GM21528 (cell line): ENCODE data around the gene ATP5F1D.
A peak's percentile ranks its signal among the peaks of the same experiment; 100 is the strongest.

Source experiments
- ATAC-seq: cut with Tn5 transposase; IDR thresholded peaks from one replicate; pipeline ENCODE4 v1.9.1; 2021; ENCODE audit warnings: mild to moderate bottlenecking, moderate library complexity; ENCODE audit not compliant: unreplicated experiment, low FRiP score

The ATP5F1D gene

GRCh38 chr19:1231729-1232637 is 9.6 kb upstream of the ATP5F1D start:
- ATAC-seq: no peak

- no peak for ATAC-seq
Measured at GRCh38 chr19:1232652-1233072, 8.9 kb upstream of the ATP5F1D start.

GRCh38 chr19:1233115-1233667 is 8.4 kb upstream of the ATP5F1D start:
- no peak for ATAC-seq

DNA sequence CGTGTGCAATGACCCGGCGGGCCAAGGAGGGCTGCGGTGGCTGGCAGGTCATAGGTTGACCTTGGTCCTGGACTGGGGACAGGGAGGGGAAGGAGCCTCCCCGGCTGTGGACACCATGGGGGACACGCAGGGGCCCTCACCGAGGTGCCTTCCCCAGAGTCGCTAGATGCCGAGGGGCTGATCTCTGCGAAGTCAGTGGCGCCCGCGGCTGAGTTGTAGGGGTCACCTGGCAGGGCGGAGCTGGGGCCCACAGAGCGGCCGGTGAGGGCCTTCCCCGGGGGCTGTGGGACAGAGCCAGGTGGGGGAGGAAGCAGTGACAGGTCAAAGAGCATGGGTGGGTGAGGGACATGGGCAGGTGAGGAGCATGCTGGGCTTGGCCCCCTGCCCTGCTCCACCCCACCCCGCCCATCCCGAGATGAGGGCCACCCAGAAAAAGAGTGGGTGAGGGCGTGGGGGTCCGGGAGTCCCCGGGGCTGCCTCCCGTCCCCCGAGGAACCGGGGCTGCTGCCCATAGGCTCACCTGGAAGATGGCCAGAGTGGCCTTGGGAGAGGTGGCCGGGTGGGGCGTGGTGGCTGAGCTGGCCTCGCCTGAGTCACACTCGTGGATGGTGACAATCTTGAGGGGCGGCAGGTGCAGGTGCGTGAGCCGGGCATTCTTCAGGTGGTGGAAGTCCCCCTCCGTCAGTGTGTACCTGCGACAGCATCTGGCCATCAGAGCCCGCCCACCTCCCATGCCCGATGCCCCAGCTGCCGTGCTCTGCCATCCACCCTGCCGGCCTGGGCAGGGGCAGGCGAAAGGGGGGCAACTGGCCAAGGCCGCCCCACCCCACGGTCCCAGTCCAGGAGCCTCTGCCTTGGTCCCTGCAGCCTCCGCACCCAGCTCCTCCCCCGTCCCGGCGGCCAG is 7.2 kb upstream of the ATP5F1D start:
- ATAC-seq: no peak

- no peak for ATAC-seq
Measured at GRCh38 chr19:1234955-1235380, 6.6 kb upstream of the ATP5F1D start.

DNA sequence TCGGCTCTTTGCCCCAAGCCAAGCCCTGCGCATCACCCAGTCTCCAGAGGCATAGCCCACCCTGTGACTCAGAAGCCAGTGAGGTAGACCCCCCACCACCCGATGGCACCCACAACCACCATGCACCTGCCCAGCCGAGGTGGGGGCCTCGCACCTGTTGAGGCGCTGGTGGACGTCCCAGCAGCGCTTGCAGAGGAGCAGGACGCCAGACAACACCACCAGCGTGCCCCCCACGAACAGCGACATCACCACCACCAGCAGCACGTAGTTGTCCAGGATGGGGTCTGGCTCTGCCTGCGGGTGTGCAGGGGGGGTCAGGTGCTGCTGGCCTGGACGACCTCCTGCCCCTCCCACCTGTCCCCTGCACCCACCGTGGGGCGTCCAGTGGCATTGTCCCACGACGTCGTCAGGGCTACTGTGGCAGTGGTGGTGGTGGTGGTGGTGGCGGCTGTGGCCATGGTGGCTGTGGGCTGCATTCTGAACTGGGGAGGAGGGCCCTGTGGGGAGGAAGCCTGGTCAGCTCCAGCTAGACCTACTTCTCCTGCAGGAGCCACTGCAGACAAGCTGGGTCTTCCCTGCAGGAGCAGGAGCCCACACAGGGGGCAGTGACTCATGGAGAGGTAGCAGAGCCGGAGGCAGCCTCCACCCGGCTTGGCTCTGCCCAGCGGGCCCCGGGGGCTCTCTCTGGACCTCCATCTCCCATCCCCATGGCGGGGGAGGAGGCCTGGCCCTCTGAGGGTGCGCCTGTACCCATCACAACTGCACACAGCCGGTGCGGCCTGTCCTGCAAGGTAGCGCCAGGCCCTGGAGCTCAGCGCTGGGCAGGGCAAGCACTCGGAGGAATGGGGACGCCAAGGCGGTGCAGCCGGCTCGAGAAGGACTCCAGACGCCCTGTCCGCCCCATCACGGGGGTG is 5.7 kb upstream of the ATP5F1D start:
- no peak for ATAC-seq

GRCh38 chr19:1236576-1236975 is 5.0 kb upstream of the ATP5F1D start:
- no peak for ATAC-seq

GRCh38 chr19:1237027-1237659 is 4.4 kb upstream of the ATP5F1D start:
- ATAC-seq: no peak

DNA sequence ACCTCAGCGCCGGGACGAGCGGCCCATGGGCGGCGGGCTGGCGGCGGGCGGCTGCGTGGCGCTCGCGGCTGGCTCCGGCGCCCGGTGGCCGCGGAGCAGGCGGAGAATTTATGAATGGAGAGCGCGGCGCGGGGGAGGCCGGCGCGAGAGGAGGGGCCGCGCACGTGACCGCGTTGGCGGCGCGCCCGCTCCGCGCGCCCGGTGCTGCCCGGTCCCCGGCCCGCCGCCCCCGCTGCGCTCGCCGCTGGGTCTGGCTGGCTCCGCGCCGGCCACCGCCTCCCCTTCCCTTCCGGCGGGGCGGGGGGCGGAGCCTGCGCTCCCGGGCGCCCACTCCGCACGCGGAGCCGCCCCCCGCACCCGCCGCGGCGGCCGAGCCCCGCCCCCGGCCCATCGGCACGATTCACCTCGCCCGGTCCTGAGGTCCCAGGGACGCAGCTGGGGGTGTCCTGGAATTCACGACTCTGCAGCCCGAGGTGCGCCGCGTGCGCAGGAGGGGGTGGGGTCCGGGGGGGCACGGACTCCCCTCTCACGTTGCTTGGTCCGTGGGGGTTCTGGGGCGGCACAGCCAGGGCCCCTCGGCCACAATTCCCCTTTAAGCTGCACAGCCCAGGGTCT is 3.7 kb upstream of the ATP5F1D start, which contains the start of gene CBARP:
Gene CBARP, minus strand, starts transcription at position 252 of the 615 bp plus-strand sequence. CDS start 1,905 bp downstream, outside the sequence.
- no peak for ATAC-seq

GRCh38 chr19:1238369-1239303 is 2.9 kb upstream of the ATP5F1D start:
- no peak for ATAC-seq

- no peak for ATAC-seq
Measured at GRCh38 chr19:1239420-1239795, 2.1 kb upstream of the ATP5F1D start.

DNA sequence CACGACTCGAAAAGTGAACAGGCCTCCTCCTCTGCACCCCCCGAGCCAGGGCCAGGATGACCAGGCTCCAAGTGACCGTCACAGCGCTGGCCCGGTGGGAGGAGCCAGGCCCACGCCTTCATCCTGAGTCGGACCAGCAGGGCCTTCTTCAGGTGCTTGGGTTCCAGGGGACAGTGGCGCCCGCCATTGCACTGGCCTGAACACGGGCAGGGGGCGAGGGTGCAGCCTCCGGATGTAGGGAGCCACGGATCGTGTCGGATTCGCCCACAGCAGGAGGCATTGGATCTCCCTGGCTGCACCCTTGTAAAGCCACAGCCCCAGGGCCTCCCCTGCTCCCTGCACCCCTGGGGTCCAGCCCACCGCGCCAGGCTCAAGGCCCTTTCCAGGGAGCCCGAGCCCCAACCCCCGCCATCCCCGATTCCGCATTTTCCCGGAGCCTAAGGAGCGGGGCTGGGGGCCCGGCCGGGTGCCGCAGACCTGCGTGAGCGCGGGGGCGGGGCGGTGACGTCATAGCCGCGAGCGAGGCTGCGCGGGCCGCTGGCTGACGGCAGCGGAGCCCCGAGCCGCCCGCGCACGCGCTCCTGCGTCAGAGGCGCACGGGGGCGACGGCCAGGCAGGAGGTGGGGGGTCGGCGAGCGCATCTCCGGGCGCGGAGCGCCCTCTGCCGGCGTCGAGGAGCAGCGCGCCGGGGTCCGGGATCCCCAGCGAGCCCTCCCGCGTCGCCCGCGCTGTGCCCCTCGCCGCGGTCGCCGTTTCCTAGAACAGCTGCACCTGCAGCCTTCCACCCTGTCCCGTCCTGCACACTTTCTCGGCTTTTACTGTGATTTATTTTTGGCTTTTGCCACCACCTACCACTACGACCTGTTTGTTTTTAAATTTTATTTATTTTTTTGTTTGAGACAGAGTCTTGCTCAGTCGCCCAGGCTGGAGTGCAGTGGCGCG is 1.5 kb upstream of the ATP5F1D start:
- peak; percentile 31 for ATAC-seq

DNA sequence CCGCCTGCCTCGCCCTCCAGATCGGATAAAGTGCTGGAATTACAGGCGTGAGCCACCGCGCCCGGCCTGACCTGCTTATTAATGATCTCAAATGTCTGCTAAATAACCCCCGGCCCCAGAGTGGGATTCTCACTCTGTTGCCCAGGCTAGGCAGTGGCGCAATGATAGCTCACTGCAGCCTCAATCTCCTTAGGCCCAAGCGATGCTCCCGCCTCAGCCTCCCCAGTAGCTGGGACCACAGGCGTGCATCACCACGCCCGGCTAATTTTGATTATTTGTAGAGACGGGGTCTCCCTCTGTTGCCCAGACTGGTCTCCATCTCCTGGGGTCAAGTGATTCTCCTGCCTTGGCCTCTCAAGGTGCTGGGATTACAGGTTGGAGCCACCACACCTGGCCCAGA is 626 bp upstream of the ATP5F1D start:
- no peak for ATAC-seq

GRCh38 chr19:1243768-1244692 is 2.5 kb downstream of the ATP5F1D start:
- ATAC-seq: no peak

- ATAC-seq: no peak
Measured at GRCh38 chr19:1244693-1245451, 3.3 kb downstream of the ATP5F1D start.
